NCI-H146 (cell line): ENCODE data around the gene OR2AG2.

Source experiments
- DNase-seq: peaks from one replicate; lab custom pipeline; 2025; lab: John Stamatoyannopoulos, UW

Gene OR2AG2

DNA sequence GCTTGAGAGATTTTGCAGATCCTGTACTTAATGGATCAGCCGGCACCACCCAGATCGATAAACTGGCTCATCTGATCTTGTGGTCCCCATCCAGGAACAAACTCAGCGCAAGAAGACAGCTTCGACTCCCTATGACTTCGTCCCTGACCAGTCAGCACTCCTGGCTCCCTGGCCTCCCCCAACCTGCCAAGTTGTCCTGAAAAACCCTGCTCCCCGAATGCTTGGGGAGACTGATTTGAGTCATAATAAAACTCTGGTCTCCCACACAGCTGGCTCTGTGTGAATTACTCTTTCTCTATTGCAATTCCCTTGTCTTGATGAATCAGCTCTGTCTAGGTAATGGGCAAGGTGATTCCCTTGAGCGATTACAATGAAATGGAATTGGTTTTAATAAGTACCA lies 29.5 kb downstream of the OR2AG2 start:
- no peak for DNase-seq

DNA sequence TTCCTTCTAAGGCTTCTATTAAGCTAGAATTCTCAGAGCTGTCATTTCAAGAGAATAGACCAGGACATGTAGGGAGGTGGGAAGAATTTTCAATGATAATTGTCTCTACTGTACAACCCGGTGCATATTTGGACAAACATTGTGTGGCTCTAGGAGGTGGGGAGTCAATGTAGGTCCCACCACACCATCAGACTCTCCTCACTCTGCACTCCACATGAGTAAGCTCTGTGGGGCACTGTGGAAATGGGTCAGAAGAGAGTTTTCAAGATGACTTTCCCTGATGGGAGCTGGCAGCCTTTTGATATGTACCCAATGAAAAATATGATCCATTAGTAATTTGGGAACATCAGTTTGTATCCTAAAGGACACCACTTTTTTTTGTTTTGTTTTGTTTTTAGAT lies 33.2 kb downstream of the OR2AG2 start:
- no peak for DNase-seq

DNA sequence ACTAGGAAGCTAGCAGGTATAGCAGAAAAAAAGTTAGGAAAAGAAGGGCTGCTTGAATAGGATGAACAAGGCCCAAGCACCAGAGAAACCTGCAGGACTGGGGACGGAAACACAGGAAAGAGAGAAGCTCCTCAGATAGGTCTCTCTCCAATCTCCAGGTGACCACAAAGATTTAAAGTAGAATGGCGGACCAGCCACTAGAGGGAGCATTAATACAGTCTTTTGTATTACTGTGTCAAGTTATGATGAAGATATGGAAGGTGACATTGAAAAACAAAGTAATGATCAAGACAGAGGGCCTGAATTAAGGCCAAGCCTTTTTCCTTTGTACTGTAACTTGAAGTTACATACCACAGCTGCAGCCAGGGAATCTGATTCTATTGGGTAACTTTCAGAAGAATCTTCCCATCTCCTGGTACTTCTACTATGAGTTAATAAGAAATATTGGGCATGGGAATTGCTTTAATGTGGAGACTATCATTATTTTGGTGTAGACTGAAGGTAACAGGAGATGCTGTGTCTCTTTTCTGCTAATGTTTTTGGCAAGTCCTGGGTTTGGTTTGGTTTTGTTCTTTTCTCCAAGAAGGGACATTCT lies 33.8 kb downstream of the OR2AG2 start:
- DNase-seq, result peak; percentile 41

DNA sequence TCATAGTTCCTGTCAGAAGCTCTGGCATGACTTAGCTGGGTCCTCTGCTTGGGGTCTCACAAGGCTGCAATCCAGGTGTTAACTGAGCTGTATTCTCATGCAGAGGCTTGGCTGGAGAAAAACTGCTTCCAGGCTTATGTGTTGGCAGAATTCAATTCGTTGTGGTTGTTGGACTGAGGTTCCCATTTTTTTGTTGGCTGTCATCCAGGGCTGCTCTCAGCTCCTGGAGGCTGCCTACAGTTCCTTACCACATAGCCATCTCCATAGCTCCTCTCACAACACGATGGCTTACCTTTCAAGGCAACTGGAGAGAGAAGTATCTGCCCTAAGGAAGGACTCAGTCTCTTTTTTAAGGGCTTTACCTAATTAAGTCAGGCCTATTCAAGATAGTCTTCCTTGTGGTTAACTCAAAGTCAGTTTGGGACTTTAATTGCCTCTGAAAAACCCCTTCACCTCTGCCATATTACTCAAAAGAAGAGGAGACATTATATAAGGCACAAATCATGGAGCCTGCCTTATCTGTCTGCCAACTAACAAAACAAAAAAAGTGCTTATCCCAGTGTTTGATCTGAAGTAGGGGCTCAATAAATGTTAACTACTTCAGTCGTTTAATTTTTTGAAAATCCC lies 35.2 kb downstream of the OR2AG2 start:
- DNase-seq, result no peak

DNA sequence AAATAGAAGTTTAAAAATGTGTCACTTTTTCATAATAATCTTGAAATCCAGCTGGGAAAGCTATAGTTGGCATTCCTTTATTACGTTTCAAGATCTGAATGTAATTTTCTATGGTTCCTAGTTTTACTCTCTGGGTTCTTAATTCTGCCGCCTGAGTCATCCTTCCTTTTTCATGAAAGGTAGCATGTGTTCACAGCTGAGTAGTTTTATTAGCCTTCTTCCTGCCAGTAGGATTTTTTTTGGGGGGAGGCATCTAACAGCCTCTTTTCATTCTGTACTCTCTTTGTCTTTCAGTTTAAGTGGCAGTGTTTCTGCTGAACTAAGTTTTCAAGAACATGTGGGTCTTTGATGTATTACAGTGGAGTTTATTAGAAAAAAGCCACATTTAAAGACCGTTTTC lies 36.5 kb downstream of the OR2AG2 start:
- no peak for DNase-seq

DNA sequence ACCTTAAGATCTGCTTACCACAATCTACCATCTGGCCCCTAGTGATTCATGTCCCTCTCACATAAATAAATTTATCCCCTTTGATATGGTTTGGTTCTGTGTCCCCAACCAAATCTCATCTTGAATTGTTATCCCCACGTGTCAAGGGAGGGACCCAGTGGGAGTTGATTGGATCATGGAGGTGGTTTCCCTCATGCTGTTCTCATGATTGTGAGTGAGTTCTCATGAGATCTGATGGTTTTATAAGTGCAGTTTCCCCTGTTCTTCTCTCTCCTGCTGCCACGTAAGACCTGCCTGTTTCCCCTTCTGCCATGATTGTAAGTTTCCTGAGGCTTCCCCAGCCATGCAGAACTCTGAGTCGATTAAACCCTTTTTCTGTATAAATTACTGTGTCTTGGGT lies 37.2 kb downstream of the OR2AG2 start:
- no peak for DNase-seq

DNA sequence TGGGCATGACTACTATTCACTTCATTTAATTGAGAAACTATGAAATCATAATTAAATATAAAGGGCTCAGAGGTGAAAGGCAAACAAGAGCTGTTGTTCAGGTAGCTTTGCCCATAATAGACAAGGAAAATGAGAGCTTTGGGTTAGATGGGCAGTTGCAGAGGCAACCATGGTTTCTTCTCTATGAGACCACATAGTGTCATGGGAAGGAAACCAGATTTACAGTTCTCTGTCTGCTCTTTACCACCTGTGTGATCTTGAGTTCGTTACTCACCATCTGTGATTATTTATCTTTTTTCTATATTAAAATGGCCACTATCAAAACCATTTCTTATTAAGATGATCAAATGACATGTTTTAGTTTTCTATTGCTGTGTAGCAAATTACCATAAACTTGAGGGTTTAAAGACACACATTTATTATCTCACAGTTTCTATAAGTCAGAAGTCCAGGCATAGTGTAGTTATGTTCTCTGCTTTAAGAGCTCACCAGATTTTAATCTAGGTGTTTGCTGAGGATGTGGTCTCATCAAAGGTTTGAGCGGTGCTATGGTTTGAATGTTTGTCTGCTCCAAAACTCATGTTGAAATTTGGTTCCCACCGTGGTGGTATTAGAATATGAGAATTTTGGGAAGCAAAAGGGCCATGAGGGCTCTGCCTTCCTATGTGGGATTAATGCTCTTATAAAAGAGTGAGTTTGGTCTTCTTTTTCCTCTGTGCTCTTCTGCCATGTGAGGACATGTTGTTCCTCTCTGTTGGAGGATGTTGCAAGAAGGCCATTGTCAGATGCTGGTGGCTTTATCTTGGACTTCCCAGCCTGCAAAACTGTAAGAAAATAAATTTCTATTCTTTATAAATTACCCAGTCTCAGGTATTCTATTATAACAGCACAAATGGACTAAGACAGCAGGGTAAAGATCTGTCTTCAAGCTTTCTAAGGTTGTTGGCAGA lies 38.2 kb downstream of the OR2AG2 start:
- DNase-seq, result no peak

DNA sequence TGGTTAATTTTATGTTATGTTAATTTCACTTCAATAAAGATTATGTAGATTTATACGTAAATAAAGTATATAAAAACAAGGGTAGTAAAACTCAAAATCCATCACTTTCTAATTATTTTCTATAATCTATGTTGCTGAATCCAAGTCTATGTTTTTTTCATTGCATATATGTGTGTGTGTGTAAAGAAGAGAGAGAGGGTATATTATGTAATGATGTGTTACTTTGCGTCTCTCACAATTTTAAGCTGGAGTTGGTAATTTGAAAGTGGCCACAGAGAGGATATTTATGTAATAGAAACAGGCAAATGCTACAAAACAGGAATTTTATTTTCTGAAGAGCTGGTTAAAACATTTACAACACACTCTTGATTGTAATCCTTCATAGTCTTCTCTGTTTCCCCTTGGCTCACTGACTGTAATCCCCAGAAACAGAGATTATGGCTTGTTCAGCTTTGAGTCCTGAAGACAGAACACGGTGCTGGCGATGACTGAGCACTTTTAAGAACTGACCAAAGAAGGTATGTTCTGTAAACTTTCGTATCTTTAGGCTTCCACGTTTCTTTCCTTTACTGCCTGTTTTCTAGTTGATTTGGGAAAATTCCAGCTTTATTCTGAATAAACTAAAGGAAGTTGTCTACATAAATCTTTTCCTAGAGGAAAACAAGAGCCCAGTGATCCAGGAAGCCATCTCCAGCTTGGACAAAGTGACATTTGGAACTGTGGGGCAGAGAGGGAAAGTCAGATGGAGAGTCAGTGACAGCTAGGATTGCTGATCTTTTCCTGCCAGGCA lies 43.6 kb downstream of the OR2AG2 start:
- DNase-seq, result no peak

DNA sequence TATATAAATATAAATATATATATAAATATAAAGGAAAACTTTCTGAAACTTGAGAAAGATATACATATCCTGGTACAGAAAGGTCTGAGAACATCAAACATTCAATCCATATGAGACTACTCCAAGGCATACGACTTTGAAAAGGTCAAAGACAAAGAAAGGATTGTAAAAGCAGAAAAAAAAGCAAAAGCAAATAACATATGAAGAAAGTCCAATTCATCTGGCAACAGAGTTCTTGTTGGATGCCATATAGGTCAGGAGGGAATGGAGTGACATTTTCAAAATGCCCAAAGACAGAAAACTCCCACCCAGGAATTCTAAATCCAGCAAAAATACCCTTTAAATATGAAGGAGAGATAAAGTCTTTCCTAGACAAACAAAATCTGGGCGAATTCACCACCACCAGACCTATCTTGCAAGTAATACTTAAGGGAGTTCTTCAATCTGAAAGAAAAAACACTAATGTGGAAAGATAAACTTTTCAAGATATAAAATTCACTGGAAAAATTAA lies 46.3 kb downstream of the OR2AG2 start:
- DNase-seq, result no peak

DNA sequence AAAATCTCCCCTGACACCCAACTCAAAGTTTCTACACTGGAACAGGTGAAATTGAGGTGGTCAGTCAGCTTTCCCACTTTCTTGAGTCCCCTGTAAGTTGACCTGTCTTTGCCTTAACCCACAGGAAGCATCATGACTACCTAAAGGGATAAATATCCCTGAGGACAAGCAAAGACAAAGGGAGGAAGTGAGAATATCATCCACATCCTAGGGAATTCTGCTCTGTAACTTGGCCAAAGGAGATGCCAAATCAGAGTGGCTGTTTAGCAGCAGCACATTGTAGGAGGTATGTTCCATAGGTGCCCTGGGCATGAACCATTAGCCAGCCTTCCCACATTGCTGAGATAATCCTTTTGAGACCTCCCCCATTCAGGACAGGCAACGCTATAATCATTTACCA lies 47.8 kb downstream of the OR2AG2 start:
- DNase-seq, result no peak

DNA sequence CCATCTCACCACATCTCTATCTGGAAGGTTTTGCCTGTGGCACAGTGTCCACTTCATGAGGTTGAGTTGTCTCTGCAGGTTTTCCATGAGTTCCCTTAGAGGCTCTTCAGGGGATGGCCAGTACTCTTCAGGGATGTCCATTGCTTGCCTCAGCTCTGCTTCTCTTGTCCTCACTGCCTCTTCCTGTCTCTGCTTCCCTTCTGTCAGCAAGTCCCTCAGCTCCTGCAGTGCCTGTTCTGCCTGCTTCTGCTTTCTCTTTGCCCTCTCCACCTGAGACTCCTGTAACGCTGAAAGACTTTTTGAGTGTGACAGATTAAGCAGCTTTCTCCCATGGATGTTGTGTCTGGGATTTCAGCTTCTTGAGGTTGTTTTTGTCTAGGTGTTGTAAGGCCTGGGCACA lies 50.4 kb downstream of the OR2AG2 start:
- DNase-seq, result no peak

DNA sequence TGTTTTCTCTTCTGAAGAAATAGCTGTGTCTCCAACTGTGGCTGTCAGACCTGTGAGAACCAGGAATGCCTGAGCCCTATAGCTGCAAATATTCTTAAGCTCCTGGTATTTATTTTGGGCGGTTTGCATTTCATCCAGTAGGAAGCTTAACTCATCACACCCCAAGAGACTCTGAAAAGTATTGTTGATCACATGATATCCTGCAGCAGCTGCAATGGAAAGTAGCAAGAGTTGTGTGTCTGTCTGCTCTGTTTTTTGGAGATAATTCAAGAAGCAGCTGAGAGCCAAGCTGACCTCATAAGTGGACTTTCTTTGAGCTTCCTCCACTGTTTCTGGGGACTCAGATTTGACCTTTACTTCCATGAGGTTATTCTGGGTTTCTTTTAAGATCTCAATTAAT lies 52.2 kb downstream of the OR2AG2 start:
- no peak for DNase-seq

DNA sequence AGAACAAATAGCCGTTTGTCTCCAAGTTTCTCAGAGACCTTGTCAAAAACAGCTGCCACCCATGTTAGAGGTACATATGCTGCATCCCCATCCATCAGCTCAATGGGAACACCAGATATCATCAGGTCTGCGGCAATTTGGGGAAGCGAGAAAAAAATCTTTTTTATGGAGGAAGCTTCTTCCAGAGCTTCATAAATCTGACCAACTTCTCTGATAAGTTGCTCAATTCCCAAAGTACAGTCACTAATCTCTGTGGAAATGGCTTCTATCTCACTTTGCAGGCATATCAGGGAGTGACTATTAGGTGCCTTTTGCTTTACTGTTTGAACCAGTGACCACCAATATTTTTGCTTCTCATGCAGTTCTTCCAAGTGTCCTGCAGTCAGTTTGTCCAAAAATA lies 54.4 kb downstream of the OR2AG2 start:
- no peak for DNase-seq
